CD14-positive monocyte (primary cell): ENCODE results near the gene CCDC9B. TPM values are rescaled to one million over a fixed set of nuclear protein-coding genes. Genes with fewer than 3 reads are reported as not detected.

Source experiments
- DNase-seq, 3 donors: peaks; one replicate each; pipeline ENCODE4 v3.0.0-alpha.2; 2011 to 2022
- H2AFZ ChIP-seq: 2 replicates; pipeline ENCODE4 v1.6.0; 2012; ENCODE audit warnings: mild to moderate bottlenecking, low read depth, low read length, inconsistent platforms; ENCODE audit not compliant: insufficient read depth, poor library complexity, severe bottlenecking
- H3K27ac ChIP-seq, 2 donors: 1 replicate in 1 of 2; 2 replicates in 1 of 2; pipeline ENCODE4 v1.5.1; 2012 to 2013; ENCODE audit warnings: low read length in 2 of 2, control low read depth in 1 of 2, inconsistent platforms in 1 of 2, low read depth in 1 of 2, mild to moderate bottlenecking in 1 of 2
- H3K27me3 ChIP-seq, 2 donors: one replicate each; pipeline versions ENCODE4 v1.6.0 to v1.6.1; 2011 to 2013; ENCODE audit warnings: low read length in 2 of 2; ENCODE audit not compliant: control insufficient read depth in 2 of 2, insufficient read depth in 2 of 2
- H3K36me3 ChIP-seq, 2 donors: replicated peaks in 1 of 2; 1 replicate in 1 of 2; 2 replicates in 1 of 2; pipeline versions ENCODE4 v1.5.1 to v1.6.1; 2012 to 2013; ENCODE audit warnings: low read length in 2 of 2, control low read depth in 1 of 2, inconsistent platforms in 1 of 2, mild to moderate bottlenecking in 1 of 2; ENCODE audit not compliant: insufficient read depth in 2 of 2, control insufficient read depth in 1 of 2
- H3K4me1 ChIP-seq, 2 donors: 1 replicate in 1 of 2; 2 replicates in 1 of 2; pipeline versions ENCODE4 v1.5.1 to v1.6.1; 2012 to 2013; ENCODE audit warnings: low read length in 2 of 2, control low read depth in 1 of 2, inconsistent platforms in 1 of 2, mild to moderate bottlenecking in 1 of 2, moderate library complexity in 1 of 2; ENCODE audit not compliant: insufficient read depth in 2 of 2, control insufficient read depth in 1 of 2
- H3K4me2 ChIP-seq: replicated peaks from 2 replicates; pipeline ENCODE3; 2012; ENCODE audit warnings: low read length, moderate library complexity, mild to moderate bottlenecking; ENCODE audit not compliant: poor library complexity, severe bottlenecking; ENCODE audit errors: extremely low read depth
- H3K4me3 ChIP-seq, 3 experiments: fragments of 200-600 bp in 1 of 3; sonication (generic) in 1 of 3; replicated peaks in 1 of 3; 1 replicate in 2 of 3; 2 replicates in 1 of 3; pipeline ENCODE4 v1.5.1; 2011 to 2013; ENCODE audit warnings: low read length in 3 of 3, mild to moderate bottlenecking in 3 of 3, control low read depth in 2 of 3, low read depth in 2 of 3, inconsistent platforms in 1 of 3, moderate library complexity in 1 of 3
- H3K79me2 ChIP-seq: 2 replicates; pipeline ENCODE4 v1.6.0; 2012; ENCODE audit warnings: mild to moderate bottlenecking, control low read depth, inconsistent platforms, low read length, moderate library complexity; ENCODE audit not compliant: insufficient read depth
- H3K9ac ChIP-seq: 2 replicates; pipeline ENCODE4 v1.6.0; 2017; ENCODE audit warnings: low read length, mild to moderate bottlenecking; ENCODE audit not compliant: insufficient read depth, poor library complexity, severe bottlenecking
- H3K9me3 ChIP-seq, 2 donors: replicated peaks in 1 of 2; 1 replicate in 1 of 2; 2 replicates in 1 of 2; pipeline versions ENCODE4 v1.5.1 to v1.6.1; 2012 to 2013; ENCODE audit warnings: low read length in 2 of 2, control low read depth in 1 of 2; ENCODE audit not compliant: control insufficient read depth in 1 of 2, insufficient read depth in 1 of 2
- H4K20me1 ChIP-seq: 2 replicates; pipeline ENCODE4 v1.6.0; 2012; ENCODE audit warnings: mild to moderate bottlenecking, low read length, control low read depth, moderate library complexity; ENCODE audit not compliant: insufficient read depth
- H3K27ac Mint-ChIP-seq, 7 donors: one replicate each; pipeline ENCODE4 v1.8.0; 2020; ENCODE audit warnings: mild to moderate bottlenecking in 7 of 7, mixed read lengths in 7 of 7, moderate library complexity in 6 of 7, inconsistent platforms in 2 of 7
- H3K27me3 Mint-ChIP-seq, 3 donors: one replicate each; pipeline ENCODE4 v1.8.0; 2021 to 2022; ENCODE audit warnings: low read depth in 3 of 3, mild to moderate bottlenecking in 3 of 3, mixed read lengths in 3 of 3, moderate library complexity in 3 of 3, inconsistent platforms in 1 of 3
- H3K36me3 Mint-ChIP-seq, 2 donors: one replicate each; pipeline ENCODE4 v1.8.0; 2020; ENCODE audit warnings: mixed read lengths in 2 of 2, inconsistent platforms in 1 of 2, mild to moderate bottlenecking in 1 of 2
- H3K4me1 Mint-ChIP-seq: one replicate; pipeline ENCODE4 v1.8.0; 2020; ENCODE audit warnings: mild to moderate bottlenecking, mixed read lengths
- H3K4me3 Mint-ChIP-seq, 2 donors: one replicate each; pipeline ENCODE4 v1.8.0; 2020; ENCODE audit warnings: mild to moderate bottlenecking in 2 of 2, mixed read lengths in 2 of 2, moderate library complexity in 1 of 2
- H3K9me3 Mint-ChIP-seq, 7 donors: one replicate each; pipeline ENCODE4 v1.8.0; 2020 to 2022; ENCODE audit warnings: mixed read lengths in 7 of 7, mild to moderate bottlenecking in 6 of 7, moderate library complexity in 6 of 7, inconsistent platforms in 2 of 7
- CTCF ChIP-seq: fragments of 200-600 bp; IDR thresholded peaks from one replicate; pipeline ENCODE4 v1.8.0; 2022; ENCODE audit warnings: antibody characterized with exemption, mild to moderate bottlenecking
- WGBS: methylation state at CpG from one replicate; pipeline ENCODE4 v1.1.5; 2013; ENCODE audit warnings: missing lambda C conversion rate; ENCODE audit not compliant: insufficient coverage; 5-methylcytosine and 5-hydroxymethylcytosine counted together
- intact Hi-C, 2 donors: fragments of 100-400 bp; cut with micrococcal nuclease; formaldehyde crosslinking; loops; one replicate each; pipeline versions ENCODE4 v1.15.0 to v1.15.1; 2023
- polyA plus RNA-seq, 3 donors: library from polyadenylated mRNA; depleted of rRNA in 1 of 3; unstranded in 2 of 3; stranded (reverse) in 1 of 3; fragments of 300-500 nt in 2 of 3; fragments of >200 nt in 1 of 3; fragmentation: Illumina TruSeq in 2 of 3; gene quantifications; 1 replicate in 2 of 3; 2 replicates in 1 of 3; pipeline ENCODE4 v1.2.3, GENCODE V29; 2012 to 2021

CCDC9B gene
- polyA plus RNA-seq, 3 donors, result 0.13 to 2.2 (median 0.39) TPM

DNA sequence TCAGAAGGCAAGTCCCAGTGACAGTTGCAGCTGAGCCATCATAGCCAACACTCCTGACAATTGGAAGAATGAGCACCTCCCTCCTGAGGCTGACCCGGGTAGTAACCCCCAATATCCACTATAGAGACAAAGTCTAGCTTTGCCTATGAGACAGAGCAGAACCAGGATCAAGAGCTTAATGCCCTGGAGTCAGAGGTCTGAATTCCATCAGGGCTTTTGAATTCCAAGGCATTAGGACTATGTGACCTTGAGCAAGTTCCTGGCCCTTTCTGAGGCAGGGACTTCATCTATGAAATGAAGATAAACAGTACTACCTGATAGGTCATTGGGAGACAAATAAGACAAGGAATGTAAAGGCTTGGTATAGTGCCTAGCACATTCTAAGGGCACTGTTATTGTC lies 20.3 kb downstream of the CCDC9B start:
- H3K4me3 ChIP-seq, result no peak overlapping the region
- H3K4me1 Mint-ChIP-seq, result peaks cover 24% of the 10 kb centered on the region
- peaks cover 2 to 10% (median 6%) of the 10 kb centered on the region in 3 donors for H3K27me3 Mint-ChIP-seq
- H3K27me3 ChIP-seq, result no peaks in the 10 kb centered on the region
- no peak overlapping the region for H3K4me2 ChIP-seq
- no peak overlapping the region for H3K4me3 Mint-ChIP-seq
- no peak overlapping the region for H2AFZ ChIP-seq
- no peaks in the 10 kb centered on the region for H3K9me3 ChIP-seq
- peaks cover 14 to 26% of the 10 kb centered on the region in 2 donors for H3K4me1 ChIP-seq
- no peak for DNase-seq
- no peak for TF ChIP-seq CTCF
- H3K9ac ChIP-seq, result no peak overlapping the region
- peaks cover 0 to 3% of the 10 kb centered on the region in 2 donors for H3K36me3 Mint-ChIP-seq
- no peak overlapping the region for H3K27ac Mint-ChIP-seq
- peaks cover 0 to 3% (median 0%) of the 10 kb centered on the region in 7 donors for H3K9me3 Mint-ChIP-seq
- intact Hi-C loops, result no loop called here
- H4K20me1 ChIP-seq, result peaks cover 3% of the 10 kb centered on the region
- no peak overlapping the region for H3K27ac ChIP-seq
- no CpG with 5 or more reads among the region's 1 CpG for WGBS
- H3K36me3 ChIP-seq, result no peaks in the 10 kb centered on the region
- peaks cover 11% of the 10 kb centered on the region for H3K79me2 ChIP-seq

DNA sequence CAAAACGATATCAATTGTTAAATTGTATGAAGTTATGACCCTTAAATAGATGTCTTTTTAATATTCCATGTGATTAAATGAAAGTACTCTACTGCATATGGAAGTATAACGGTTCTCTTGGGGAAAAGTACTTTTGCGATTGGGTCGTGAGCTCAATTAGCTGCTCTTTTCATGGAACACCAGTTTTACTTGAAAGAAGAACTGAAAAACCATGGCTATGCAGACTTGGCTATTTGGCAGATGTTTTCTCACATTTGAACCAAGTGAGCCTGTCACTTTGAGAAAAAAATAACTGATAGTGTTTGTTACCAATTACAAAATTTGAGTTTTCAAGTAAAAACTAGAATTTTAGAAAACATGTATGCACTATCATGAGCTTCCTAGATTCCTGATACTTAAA lies 23.2 kb downstream of the CCDC9B start:
- Mint-ChIP-seq H3K4me1 (peaks cover 28% of the 10 kb centered on the region), H3K4me3 (no peak overlapping the region), H3K27ac (no peak overlapping the region), H3K9me3 (no peaks in the 10 kb centered on the region), H3K36me3 (peaks cover 0 to 2% of the 10 kb centered on the region in 2 donors), H3K27me3 (peaks cover 15 to 19% (median 19%) of the 10 kb centered on the region in 3 donors)
- Histone ChIP-seq H3K9ac (no peak overlapping the region), H3K79me2 (no peaks in the 10 kb centered on the region), H3K9me3 (no peaks in the 10 kb centered on the region), H4K20me1 (no peaks in the 10 kb centered on the region), H3K36me3 (no peaks in the 10 kb centered on the region), H3K4me2 (no peak overlapping the region), H3K27me3 (peaks cover 4 to 10% of the 10 kb centered on the region in 2 donors), H3K4me3 (no peak overlapping the region), H2AFZ (no peak overlapping the region), H3K27ac (no peak overlapping the region), H3K4me1 (peaks cover 11 to 13% of the 10 kb centered on the region in 2 donors)
- intact Hi-C loops, result no loop called here
- TF ChIP-seq CTCF, result no peak
- no peak for DNase-seq
- WGBS, result 49% methylated on average over 3 of the region's 4 CpGs
